ENCODE results near the gene KCNAB1.

DNA sequence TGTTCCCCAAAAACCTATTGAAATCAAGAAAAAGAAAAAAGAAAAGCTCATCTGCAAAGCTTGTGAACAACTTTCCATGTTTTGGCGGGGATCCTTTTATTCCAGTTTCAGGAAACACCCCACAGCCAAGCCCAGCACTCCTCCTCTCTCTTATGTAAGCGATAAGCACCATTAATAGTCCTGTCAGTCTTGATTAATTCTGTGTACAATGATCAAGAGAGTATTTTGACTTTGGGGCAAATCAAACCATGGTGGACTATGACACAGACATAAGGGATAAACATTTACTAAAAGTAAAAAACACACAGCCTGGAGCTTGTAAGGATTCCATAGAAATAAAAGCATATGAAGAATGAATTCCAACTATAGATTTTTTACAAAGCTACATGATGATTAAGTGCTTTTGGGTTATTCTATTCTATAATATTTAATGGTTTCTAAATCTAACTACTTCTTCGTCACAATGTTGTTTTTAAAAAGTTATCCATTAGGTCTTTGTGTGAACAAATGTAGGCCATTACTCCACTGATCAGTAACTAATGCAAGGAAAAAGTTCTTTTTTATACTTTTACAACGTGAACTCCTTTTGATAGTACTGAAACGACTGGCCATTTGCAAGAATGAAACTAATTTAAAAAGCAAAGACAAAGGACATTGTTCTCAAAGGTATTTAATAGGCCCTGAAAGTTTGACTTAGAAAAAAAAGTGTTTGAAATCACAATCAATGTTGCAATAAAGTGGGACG is 106.5 kb downstream of the KCNAB1 start:
- TF ChIP-seq, protein P1, sequence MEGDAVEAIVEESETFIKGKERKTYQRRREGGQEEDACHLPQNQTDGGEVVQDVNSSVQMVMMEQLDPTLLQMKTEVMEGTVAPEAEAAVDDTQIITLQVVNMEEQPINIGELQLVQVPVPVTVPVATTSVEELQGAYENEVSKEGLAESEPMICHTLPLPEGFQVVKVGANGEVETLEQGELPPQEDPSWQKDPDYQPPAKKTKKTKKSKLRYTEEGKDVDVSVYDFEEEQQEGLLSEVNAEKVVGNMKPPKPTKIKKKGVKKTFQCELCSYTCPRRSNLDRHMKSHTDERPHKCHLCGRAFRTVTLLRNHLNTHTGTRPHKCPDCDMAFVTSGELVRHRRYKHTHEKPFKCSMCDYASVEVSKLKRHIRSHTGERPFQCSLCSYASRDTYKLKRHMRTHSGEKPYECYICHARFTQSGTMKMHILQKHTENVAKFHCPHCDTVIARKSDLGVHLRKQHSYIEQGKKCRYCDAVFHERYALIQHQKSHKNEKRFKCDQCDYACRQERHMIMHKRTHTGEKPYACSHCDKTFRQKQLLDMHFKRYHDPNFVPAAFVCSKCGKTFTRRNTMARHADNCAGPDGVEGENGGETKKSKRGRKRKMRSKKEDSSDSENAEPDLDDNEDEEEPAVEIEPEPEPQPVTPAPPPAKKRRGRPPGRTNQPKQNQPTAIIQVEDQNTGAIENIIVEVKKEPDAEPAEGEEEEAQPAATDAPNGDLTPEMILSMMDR (conservative IDR thresholded peaks at IDR 0.05; ENCODE audit: low read length): no peak
- no peak for TF ChIP-seq EZH2phosphoT487 (IDR thresholded peaks at IDR 0.05; ENCODE audit: borderline replicate concordance, low read depth, low read length)

All from OCI-LY7 (cell line).